ENCODE measurements around the gene WHRN.

The WHRN gene

DNA sequence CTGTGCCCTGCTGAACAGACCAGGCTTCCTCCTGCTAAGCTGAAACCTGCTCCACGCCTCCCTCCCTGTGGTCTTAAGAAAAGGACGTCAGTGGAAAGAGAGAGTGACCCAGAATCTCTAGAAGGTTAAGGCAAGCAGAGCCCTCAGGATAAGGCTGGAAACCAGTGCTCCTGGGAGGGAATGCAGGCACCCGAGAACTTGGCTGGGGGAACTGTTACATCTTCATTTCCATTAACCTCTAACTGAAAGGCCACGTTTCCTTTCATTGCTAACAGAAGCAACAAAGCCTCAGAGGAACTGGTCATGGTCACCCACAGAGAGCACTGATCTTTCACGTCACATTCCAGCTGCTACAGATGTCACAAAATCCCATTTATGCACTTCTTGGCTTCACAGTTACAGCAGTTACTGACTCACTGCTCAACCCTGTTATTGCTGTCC lies 91.4 kb downstream of the WHRN start:
- TF ChIP-seq REST (IDR thresholded peaks at IDR 0.05; ENCODE audit: insufficient read depth in 1 of 2, low read depth in 2 of 2, low read length in 2 of 2) (no peak), POLR2AphosphoS5 (IDR thresholded peaks at IDR 0.05; ENCODE audit: low read depth, low read length) (no peak), TAF1 (IDR thresholded peaks at IDR 0.05; ENCODE audit: borderline replicate concordance, insufficient read depth, low read length) (no peak), FOXP2 (optimal IDR thresholded peaks at IDR 0.05; ENCODE audit: borderline replicate concordance, extremely low read depth, extremely low read length, insufficient read depth) (no peak), SIN3A (IDR thresholded peaks at IDR 0.05; ENCODE audit: borderline replicate concordance, insufficient read depth, low read length) (no peak)

- TF ChIP-seq REST (IDR thresholded peaks at IDR 0.05; ENCODE audit: insufficient read depth in 1 of 2, low read depth in 2 of 2, low read length in 2 of 2): no peak
- no peak for TF ChIP-seq SIN3A (IDR thresholded peaks at IDR 0.05; ENCODE audit: borderline replicate concordance, insufficient read depth, low read length)
- no peak for TF ChIP-seq POLR2AphosphoS5 (IDR thresholded peaks at IDR 0.05; ENCODE audit: low read depth, low read length)
- TF ChIP-seq TAF1 (IDR thresholded peaks at IDR 0.05; ENCODE audit: borderline replicate concordance, insufficient read depth, low read length): no peak
- no peak for TF ChIP-seq FOXP2 (optimal IDR thresholded peaks at IDR 0.05; ENCODE audit: borderline replicate concordance, extremely low read depth, extremely low read length, insufficient read depth)
These were observed 93.1 kb downstream of the WHRN start for GRCh38 chr9:114412048-114412683.

GRCh38 chr9:114411452-114411851 lies 93.8 kb downstream of the WHRN start:
- TF ChIP-seq FOXP2 (optimal IDR thresholded peaks at IDR 0.05; ENCODE audit: borderline replicate concordance, extremely low read depth, extremely low read length, insufficient read depth) (no peak), TAF1 (IDR thresholded peaks at IDR 0.05; ENCODE audit: borderline replicate concordance, insufficient read depth, low read length) (no peak), SIN3A (IDR thresholded peaks at IDR 0.05; ENCODE audit: borderline replicate concordance, insufficient read depth, low read length) (no peak), REST (IDR thresholded peaks at IDR 0.05; ENCODE audit: insufficient read depth in 1 of 2, low read depth in 2 of 2, low read length in 2 of 2) (no peak)

- TF ChIP-seq REST (IDR thresholded peaks at IDR 0.05; ENCODE audit: insufficient read depth in 1 of 2, low read depth in 2 of 2, low read length in 2 of 2) (no peak), SIN3A (IDR thresholded peaks at IDR 0.05; ENCODE audit: borderline replicate concordance, insufficient read depth, low read length) (no peak), TAF1 (IDR thresholded peaks at IDR 0.05; ENCODE audit: borderline replicate concordance, insufficient read depth, low read length) (no peak), POLR2AphosphoS5 (IDR thresholded peaks at IDR 0.05; ENCODE audit: low read depth, low read length) (no peak), FOXP2 (optimal IDR thresholded peaks at IDR 0.05; ENCODE audit: borderline replicate concordance, extremely low read depth, extremely low read length, insufficient read depth) (no peak)
These were observed 94.4 kb downstream of the WHRN start for GRCh38 chr9:114410910-114411309.
